ENCODE data around the gene NUBPL. TPM values are rescaled to one million over a fixed set of nuclear protein-coding genes. Genes with fewer than 3 reads are reported as not detected.
A peak's percentile ranks its signal among the peaks of the same experiment; 100 is the strongest.

Gene NUBPL
- total RNA-seq, result 1 to 10 TPM; 4.2 to 4.7 TPM

GRCh38 chr14:31561155-31561846 is at the start of gene NUBPL:
Gene NUBPL, plus strand, starts transcription at chr14:31561404. Its CDS starts 36 bp downstream, at chr14:31561440.
- Mint-ChIP-seq H3K9me3 (no peaks in the 10 kb centered on the region), H3K4me3 (peak within 1 kb of the TSS; percentile 96), H3K36me3 (ENCODE audit: low read depth) (peaks cover 3% of the 10 kb centered on the region), H3K27me3 (peaks cover 8% of the 10 kb centered on the region), H3K4me1 (peaks cover 24% of the 10 kb centered on the region), H3K27ac (peak within 1 kb of the TSS; percentile 92)
- ChIA-PET POLR2A (interaction anchor here (0.8 to 1.3 kb wide), 2 partner anchors 9 to 141 kb away, joined by 4 to 6 read pairs; partner anchors contain the start of gene HEATR5A), CTCF (interaction anchor here (0.6 kb wide), 1 partner anchor 67 kb away, joined by 3 read pairs; no protein-coding TSS in a partner anchor)
- DNase-seq, result peak; percentile 97

- POLR2A ChIA-PET, result no interaction called here
- H3K4me1 Mint-ChIP-seq, result no peaks in the 10 kb centered on the region
- CTCF ChIA-PET, result no interaction called here
- no peak overlapping the region for H3K4me3 Mint-ChIP-seq
- no peak for DNase-seq
- peaks cover 15% of the 10 kb centered on the region for H3K27me3 Mint-ChIP-seq
- H3K36me3 Mint-ChIP-seq (ENCODE audit: low read depth), result no peaks in the 10 kb centered on the region
- H3K27ac Mint-ChIP-seq, result no peak overlapping the region
- no peaks in the 10 kb centered on the region for H3K9me3 Mint-ChIP-seq
Measured at GRCh38 chr14:31527087-31527486, 34.1 kb upstream of the NUBPL start.

- Mint-ChIP-seq H3K27me3 (peaks cover 20% of the 10 kb centered on the region), H3K27ac (no peak overlapping the region), H3K9me3 (no peaks in the 10 kb centered on the region), H3K4me3 (no peak overlapping the region), H3K36me3 (ENCODE audit: low read depth) (no peaks in the 10 kb centered on the region), H3K4me1 (no peaks in the 10 kb centered on the region)
- no peak for DNase-seq
- POLR2A ChIA-PET, result no interaction called here
- CTCF ChIA-PET, result no interaction called here
Measured at GRCh38 chr14:31527546-31527945, 33.7 kb upstream of the NUBPL start.

GRCh38 chr14:31529053-31529452 is 32.2 kb upstream of the NUBPL start:
- Mint-ChIP-seq H3K36me3 (ENCODE audit: low read depth) (no peaks in the 10 kb centered on the region), H3K4me3 (no peak overlapping the region), H3K4me1 (no peaks in the 10 kb centered on the region), H3K27ac (no peak overlapping the region), H3K27me3 (peaks cover 16% of the 10 kb centered on the region), H3K9me3 (no peaks in the 10 kb centered on the region)
- ChIA-PET CTCF (no interaction called here), POLR2A (no interaction called here)
- DNase-seq, result no peak

GRCh38 chr14:31530136-31530535 is 31.1 kb upstream of the NUBPL start:
- H3K4me1 Mint-ChIP-seq, result no peaks in the 10 kb centered on the region
- no peaks in the 10 kb centered on the region for H3K9me3 Mint-ChIP-seq
- no peak overlapping the region for H3K27ac Mint-ChIP-seq
- CTCF ChIA-PET, result no interaction called here
- DNase-seq, result no peak
- H3K4me3 Mint-ChIP-seq, result no peak overlapping the region
- no peaks in the 10 kb centered on the region for H3K36me3 Mint-ChIP-seq (ENCODE audit: low read depth)
- POLR2A ChIA-PET, result no interaction called here
- peaks cover 10% of the 10 kb centered on the region for H3K27me3 Mint-ChIP-seq

- POLR2A ChIA-PET, result no interaction called here
- Mint-ChIP-seq H3K27me3 (peaks cover 16% of the 10 kb centered on the region), H3K36me3 (ENCODE audit: low read depth) (no peaks in the 10 kb centered on the region), H3K27ac (no peak overlapping the region), H3K9me3 (no peaks in the 10 kb centered on the region), H3K4me1 (no peaks in the 10 kb centered on the region), H3K4me3 (no peak overlapping the region)
- CTCF ChIA-PET, result no interaction called here
- no peak for DNase-seq
Measured at GRCh38 chr14:31536201-31536960, 24.8 kb upstream of the NUBPL start.

GRCh38 chr14:31541702-31542101 is 19.5 kb upstream of the NUBPL start:
- Mint-ChIP-seq H3K27ac (no peak overlapping the region), H3K4me3 (no peak overlapping the region), H3K27me3 (peaks cover 10% of the 10 kb centered on the region), H3K4me1 (no peaks in the 10 kb centered on the region), H3K9me3 (no peaks in the 10 kb centered on the region), H3K36me3 (ENCODE audit: low read depth) (no peaks in the 10 kb centered on the region)
- ChIA-PET POLR2A (no interaction called here), CTCF (no interaction called here)
- no peak for DNase-seq

- Mint-ChIP-seq H3K27ac (no peak overlapping the region), H3K4me1 (no peaks in the 10 kb centered on the region), H3K9me3 (no peaks in the 10 kb centered on the region), H3K27me3 (peaks cover 12% of the 10 kb centered on the region), H3K36me3 (ENCODE audit: low read depth) (no peaks in the 10 kb centered on the region), H3K4me3 (no peak overlapping the region)
- POLR2A ChIA-PET, result no interaction called here
- no peak for DNase-seq
- CTCF ChIA-PET, result no interaction called here
Measured at GRCh38 chr14:31543969-31544799, 17.0 kb upstream of the NUBPL start.

- Mint-ChIP-seq H3K27me3 (peaks cover 16% of the 10 kb centered on the region), H3K27ac (no peak overlapping the region), H3K4me3 (no peak overlapping the region), H3K4me1 (no peaks in the 10 kb centered on the region), H3K9me3 (no peaks in the 10 kb centered on the region), H3K36me3 (ENCODE audit: low read depth) (no peaks in the 10 kb centered on the region)
- no peak for DNase-seq
- ChIA-PET POLR2A (no interaction called here), CTCF (interaction anchor here (0.9 kb wide), 1 partner anchor 35 kb away, joined by 3 read pairs; no protein-coding TSS in a partner anchor)
Measured at GRCh38 chr14:31544816-31545215, 16.4 kb upstream of the NUBPL start.

- DNase-seq, result no peak
- POLR2A ChIA-PET, result no interaction called here
- Mint-ChIP-seq H3K27ac (no peak overlapping the region), H3K9me3 (no peaks in the 10 kb centered on the region), H3K36me3 (ENCODE audit: low read depth) (no peaks in the 10 kb centered on the region), H3K27me3 (peaks cover 21% of the 10 kb centered on the region), H3K4me1 (no peaks in the 10 kb centered on the region), H3K4me3 (no peak overlapping the region)
- CTCF ChIA-PET, result interaction anchor here (0.9 kb wide), 1 partner anchor 35 kb away, joined by 3 read pairs; no protein-coding TSS in a partner anchor
Measured at GRCh38 chr14:31545328-31545727, 15.9 kb upstream of the NUBPL start.

- Mint-ChIP-seq H3K4me1 (no peaks in the 10 kb centered on the region), H3K27me3 (peaks cover 28% of the 10 kb centered on the region), H3K27ac (no peak overlapping the region), H3K9me3 (no peaks in the 10 kb centered on the region), H3K36me3 (ENCODE audit: low read depth) (no peaks in the 10 kb centered on the region), H3K4me3 (no peak overlapping the region)
- DNase-seq, result no peak
- ChIA-PET POLR2A (no interaction called here), CTCF (no interaction called here)
Measured at GRCh38 chr14:31549817-31550216, 11.4 kb upstream of the NUBPL start.

- DNase-seq, result no peak
- Mint-ChIP-seq H3K36me3 (ENCODE audit: low read depth) (no peaks in the 10 kb centered on the region), H3K4me3 (no peak overlapping the region), H3K27me3 (peaks cover 30% of the 10 kb centered on the region), H3K4me1 (no peaks in the 10 kb centered on the region), H3K27ac (no peak overlapping the region), H3K9me3 (no peaks in the 10 kb centered on the region)
- ChIA-PET CTCF (no interaction called here), POLR2A (no interaction called here)
Measured at GRCh38 chr14:31550589-31550988, 10.6 kb upstream of the NUBPL start.

GRCh38 chr14:31556191-31556590 is 5.0 kb upstream of the NUBPL start:
- no peak overlapping the region for H3K4me3 Mint-ChIP-seq
- no peaks in the 10 kb centered on the region for H3K9me3 Mint-ChIP-seq
- POLR2A ChIA-PET, result no interaction called here
- peaks cover 2% of the 10 kb centered on the region for H3K36me3 Mint-ChIP-seq (ENCODE audit: low read depth)
- no peak overlapping the region for H3K27ac Mint-ChIP-seq
- CTCF ChIA-PET, result no interaction called here
- peaks cover 11% of the 10 kb centered on the region for H3K4me1 Mint-ChIP-seq
- H3K27me3 Mint-ChIP-seq, result peaks cover 24% of the 10 kb centered on the region
- DNase-seq, result no peak

All from activated CD4-positive, alpha-beta memory T cell treated with anti-CD3 and anti-CD28 coated beads, Interleukin-2, amount 10 ng/mL, durations not matched to agents 7 days and 5 days (primary cell).